PC-3 (cell line): ENCODE measurements around the gene EFHC1. TPM values are rescaled to one million over a fixed set of nuclear protein-coding genes. Genes with fewer than 3 reads are reported as not detected.

Experiments
- ATAC-seq: fragments of 200-7000 bp; cut with Tn5 transposase; 2 replicates; pipeline ENCODE4 v1.9.1; 2020; ENCODE audit warnings: mild to moderate bottlenecking, moderate library complexity
- BruUV-seq: library from RNA; stranded (reverse); fragments of 400-500 nt; replicated peaks from 2 replicates; lab custom pipeline; 2021; lab: Mats Ljungman, UMichigan
- CTCF ChIA-PET: fragments of 300-600 bp; sonication (Branson Sonifier 250); formaldehyde crosslinking; loops from one replicate; lab custom pipeline; 2022; ENCODE audit warnings: antibody characterized with exemption; lab: Charles Lee
- POLR2A ChIA-PET: fragments of 300-600 bp; sonication (Branson Sonifier 250); formaldehyde crosslinking; loops from one replicate; lab custom pipeline; 2022; ENCODE audit warnings: antibody characterized with exemption; ENCODE audit not compliant: unreplicated experiment; lab: Charles Lee
- DNase-seq: peaks from one replicate; pipeline ENCODE4 v3.0.0-alpha.2; 2015
- H2AFZ ChIP-seq: fragments of 300-600 bp; sonication (generic); 2 replicates; pipeline ENCODE4 v1.6.0; 2016; ENCODE audit warnings: antibody characterized with exemption, low read length
- H3F3A ChIP-seq: fragments of 300-600 bp; sonication (generic); one replicate; pipeline ENCODE4 v1.6.0; 2017; ENCODE audit warnings: antibody characterized with exemption, low read length, control low read depth, mild to moderate bottlenecking; ENCODE audit not compliant: unreplicated experiment
- H3K27ac ChIP-seq: fragments of 300-600 bp; sonication (generic); 2 replicates; pipeline ENCODE4 v1.5.1; 2016; ENCODE audit warnings: mild to moderate bottlenecking, low read length
- H3K27me3 ChIP-seq: fragments of 300-600 bp; sonication (generic); 2 replicates; pipeline ENCODE4 v1.6.1; 2016; ENCODE audit warnings: low read length, mixed read lengths
- H3K36me3 ChIP-seq: fragments of 300-600 bp; sonication (generic); 2 replicates; pipeline ENCODE4 v1.6.1; 2016; ENCODE audit warnings: low read depth, mixed run types, low read length, mixed read lengths
- H3K4me1 ChIP-seq: fragments of 300-600 bp; sonication (generic); 2 replicates; pipeline ENCODE4 v1.5.1; 2016; ENCODE audit warnings: low read length; ENCODE audit not compliant: insufficient read depth
- H3K4me2 ChIP-seq: fragments of 300-600 bp; sonication (generic); 2 replicates; pipeline ENCODE4 v1.6.0; 2016; ENCODE audit warnings: low read length
- H3K4me3 ChIP-seq: fragments of 300-600 bp; sonication (generic); 2 replicates; pipeline ENCODE4 v1.5.1; 2016; ENCODE audit warnings: mild to moderate bottlenecking, low read length, mixed read lengths
- H3K79me2 ChIP-seq: fragments of 300-600 bp; sonication (generic); 2 replicates; pipeline ENCODE4 v1.6.1; 2017; ENCODE audit warnings: low read length, mixed read lengths
- H3K9ac ChIP-seq: fragments of 300-600 bp; sonication (generic); 2 replicates; pipeline ENCODE4 v1.6.0; 2016; ENCODE audit warnings: mild to moderate bottlenecking, low read length
- H3K9me2 ChIP-seq: fragments of 300-600 bp; sonication (generic); replicated peaks from 2 replicates; pipeline ENCODE4 v1.6.1; 2016; ENCODE audit warnings: mixed run types, low read length, mixed read lengths
- H3K9me3 ChIP-seq: fragments of 300-600 bp; sonication (generic); 2 replicates; pipeline ENCODE4 v1.6.1; 2016; ENCODE audit warnings: low read length, mixed read lengths
- H4K20me1 ChIP-seq: fragments of 300-600 bp; sonication (generic); 2 replicates; pipeline ENCODE4 v1.6.1; 2016; ENCODE audit warnings: low read length, mixed read lengths
- CTCF ChIP-seq: fragments of 300-600 bp; sonication (generic); conservative IDR thresholded peaks from 2 replicates; pipeline ENCODE4 v1.5.1; 2017; ENCODE audit warnings: antibody characterized with exemption, low read depth, mild to moderate bottlenecking, low read length
- EZH2 ChIP-seq: fragments of 300-600 bp; sonication (generic); IDR thresholded peaks from one replicate; pipeline ENCODE4 v1.6.1; 2017; ENCODE audit warnings: antibody characterized with exemption, mild to moderate bottlenecking, low read length; ENCODE audit not compliant: unreplicated experiment
- EZH2phosphoT487 ChIP-seq: fragments of 300-600 bp; sonication (generic); IDR thresholded peaks from 2 replicates; pipeline ENCODE4 v1.6.1; 2018; ENCODE audit warnings: mild to moderate bottlenecking, antibody characterized with exemption, low read length, borderline replicate concordance
- intact Hi-C: fragments of 100-400 bp; cut with micrococcal nuclease; formaldehyde crosslinking; loops from 2 replicates; pipeline ENCODE4 v1.9.0; 2023
- total RNA-seq: library from RNA; depleted of rRNA; stranded (reverse); fragments of >200 nt; gene quantifications from 2 replicates; pipeline ENCODE4 v1.2.3, GENCODE V29; 2014

EFHC1 gene
- total RNA-seq, 1 experiment from 2014 or later = 22.4 TPM

- no peaks in the 10 kb centered on the region for H3K9me2 ChIP-seq
- BruUV-seq = no TSS peak
- ChIA-PET POLR2A (no interaction called here), CTCF (no interaction called here)
- ATAC-seq (no peak), DNase-seq (no peak)
- H3F3A ChIP-seq = no peaks in the 10 kb centered on the region
- intact Hi-C loops = no loop called here
- H2AFZ ChIP-seq = no peak overlapping the region
- H3K27ac ChIP-seq = no peak overlapping the region
- no peaks in the 10 kb centered on the region for H3K27me3 ChIP-seq
- TF ChIP-seq EZH2phosphoT487 = no peak
- no peak for TF ChIP-seq EZH2
- H3K79me2 ChIP-seq = no peaks in the 10 kb centered on the region
- no peaks in the 10 kb centered on the region for H3K9me3 ChIP-seq
- no peak overlapping the region for H3K4me2 ChIP-seq
- no peaks in the 10 kb centered on the region for H3K36me3 ChIP-seq
- H3K4me3 ChIP-seq = no peak overlapping the region
- no peaks in the 10 kb centered on the region for H4K20me1 ChIP-seq
- no peak overlapping the region for H3K9ac ChIP-seq
- H3K4me1 ChIP-seq = peaks cover 9% of the 10 kb centered on the region
These were observed 63.5 kb downstream of the EFHC1 start for GRCh38 chr6:52483671-52484003.

- DNase-seq (no peak), ATAC-seq (no peak)
- intact Hi-C loops = no loop called here
- Histone ChIP-seq H3K9me2 (no peaks in the 10 kb centered on the region), H3K9me3 (no peaks in the 10 kb centered on the region), H3K9ac (no peak overlapping the region), H3K79me2 (no peaks in the 10 kb centered on the region), H2AFZ (no peak overlapping the region), H3K27me3 (no peaks in the 10 kb centered on the region), H3F3A (no peaks in the 10 kb centered on the region), H3K4me3 (no peak overlapping the region), H3K4me1 (no peaks in the 10 kb centered on the region), H3K27ac (no peak overlapping the region), H3K36me3 (no peaks in the 10 kb centered on the region), H4K20me1 (no peaks in the 10 kb centered on the region), H3K4me2 (no peak overlapping the region)
- TF ChIP-seq CTCF (no peak), EZH2 (no peak), EZH2phosphoT487 (no peak)
- ChIA-PET POLR2A (interaction anchor here (0.7 kb wide), 1 partner anchor 37 kb away, joined by 5 read pairs; no protein-coding TSS in a partner anchor), CTCF (no interaction called here)
- no TSS peak for BruUV-seq
These were observed 69.7 kb downstream of the EFHC1 start for GRCh38 chr6:52489881-52490280.

GRCh38 chr6:52491203-52492069, 71.3 kb downstream of the EFHC1 start:
- Histone ChIP-seq H3K4me1 (no peaks in the 10 kb centered on the region), H3K9me2 (no peaks in the 10 kb centered on the region), H3K79me2 (no peaks in the 10 kb centered on the region), H3K9me3 (no peaks in the 10 kb centered on the region), H2AFZ (no peak overlapping the region), H3K9ac (no peak overlapping the region), H3K4me3 (no peak overlapping the region), H3F3A (no peaks in the 10 kb centered on the region), H3K27me3 (no peaks in the 10 kb centered on the region), H4K20me1 (no peaks in the 10 kb centered on the region), H3K4me2 (no peak overlapping the region), H3K36me3 (no peaks in the 10 kb centered on the region), H3K27ac (no peak overlapping the region)
- ChIA-PET CTCF (no interaction called here), POLR2A (no interaction called here)
- no TSS peak for BruUV-seq
- no peak for DNase-seq
- TF ChIP-seq CTCF = no peak
- TF ChIP-seq EZH2 = no peak
- no peak for TF ChIP-seq EZH2phosphoT487
- intact Hi-C loops = no loop called here
- no peak for ATAC-seq
